Fibroblast of peridontal ligament (primary cell): Measurements from ENCODE around the gene WWOX.

ENCODE experiments used
- DNase-seq: peaks from one replicate; pipeline ENCODE4 v3.0.0-alpha.2; 2010; ENCODE audit errors: extremely low read depth

Gene WWOX

GRCh38 chr16:79062821-79063220, 963.4 kb downstream of the WWOX start:
- DNase-seq = no peak

- DNase-seq = no peak
Observed at GRCh38 chr16:79064256-79064972, 965.0 kb downstream of the WWOX start.

GRCh38 chr16:79066561-79066960, 967.1 kb downstream of the WWOX start:
- no peak for DNase-seq

GRCh38 chr16:79067600-79067999, 968.1 kb downstream of the WWOX start:
- DNase-seq = no peak

- no peak for DNase-seq
Observed at GRCh38 chr16:79069121-79069520, 969.7 kb downstream of the WWOX start.

- no peak for DNase-seq
Observed at GRCh38 chr16:79069633-79070032, 970.2 kb downstream of the WWOX start.

- DNase-seq = no peak
Observed at GRCh38 chr16:79071424-79071823, 972.0 kb downstream of the WWOX start.

- no peak for DNase-seq
Observed at GRCh38 chr16:79072517-79072916, 973.1 kb downstream of the WWOX start.

GRCh38 chr16:79073566-79073965, 974.1 kb downstream of the WWOX start:
- DNase-seq = no peak

- no peak for DNase-seq
Observed at GRCh38 chr16:79074541-79074940, 975.1 kb downstream of the WWOX start.

- DNase-seq = no peak
Observed at GRCh38 chr16:79074951-79075350, 975.5 kb downstream of the WWOX start.

GRCh38 chr16:79076047-79076767, 976.8 kb downstream of the WWOX start:
- no peak for DNase-seq

GRCh38 chr16:79077346-79077745, 977.9 kb downstream of the WWOX start:
- no peak for DNase-seq

GRCh38 chr16:79079656-79080420, 980.4 kb downstream of the WWOX start:
- DNase-seq = no peak

- DNase-seq = no peak
Observed at GRCh38 chr16:79081297-79082066, 982.0 kb downstream of the WWOX start.

- DNase-seq = no peak
Observed at GRCh38 chr16:79082970-79083369, 983.5 kb downstream of the WWOX start.

- no peak for DNase-seq
Observed at GRCh38 chr16:79083508-79084299, 984.2 kb downstream of the WWOX start.

- no peak for DNase-seq
Observed at GRCh38 chr16:79088971-79089370, 989.5 kb downstream of the WWOX start.

GRCh38 chr16:79089735-79090284, 990.4 kb downstream of the WWOX start:
- DNase-seq = no peak

- no peak for DNase-seq
Observed at GRCh38 chr16:79090966-79091365, 991.5 kb downstream of the WWOX start.

GRCh38 chr16:79092846-79093245, 993.4 kb downstream of the WWOX start:
- no peak for DNase-seq
